Naive thymus-derived CD4-positive, alpha-beta T cell (primary cell): ENCODE data around the gene TBC1D9B. TPM values are rescaled to one million over a fixed set of nuclear protein-coding genes. Genes with fewer than 3 reads are reported as not detected.
"Not testable (repeated sequence)": the region's sequence is repeated elsewhere in the genome, so short reads cannot be mapped to it uniquely, and the experiment has no call there.

Experiments
- ATAC-seq: fragments of 150-1000 bp; cut with Tn5 transposase; 2 replicates; pipeline ENCODE4 v1.10.0; 2021; ENCODE audit warnings: mild to moderate bottlenecking, moderate library complexity
- CTCF ChIA-PET: fragments of 350-600 bp; sonication (Branson Sonifier 250); formaldehyde crosslinking; loops from one replicate; lab custom pipeline; 2021; ENCODE audit warnings: antibody characterized with exemption; lab: Charles Lee
- POLR2A ChIA-PET: fragments of 350-600 bp; sonication (Branson Sonifier 250); formaldehyde crosslinking; loops from one replicate; lab custom pipeline; 2021; ENCODE audit warnings: antibody characterized with exemption, inconsistent platforms; lab: Charles Lee
- DNase-seq, 9 donors: peaks; one replicate each; pipeline versions ENCODE4 v3.0.0 to v3.0.0-alpha.2; 2020 to 2022; ENCODE audit warnings: mixed read lengths in 1 of 9
- H3K27ac ChIP-seq: one replicate; pipeline ENCODE4 v1.7.0; 2013; ENCODE audit warnings: mild to moderate bottlenecking, low read depth, low read length, moderate library complexity
- H3K27me3 ChIP-seq, 2 donors: one replicate each; pipeline ENCODE4 v1.7.0; 2013; ENCODE audit warnings: low read length in 2 of 2, mild to moderate bottlenecking in 2 of 2, moderate library complexity in 2 of 2; ENCODE audit not compliant: control insufficient read depth in 2 of 2, insufficient read depth in 2 of 2
- H3K36me3 ChIP-seq, 3 experiments: 1 replicate in 2 of 3; 2 replicates in 1 of 3; pipeline ENCODE4 v1.7.0; 2013; ENCODE audit warnings: low read length in 3 of 3, mild to moderate bottlenecking in 3 of 3, moderate library complexity in 1 of 3; ENCODE audit not compliant: insufficient read depth in 3 of 3, control insufficient read depth in 2 of 3
- H3K4me1 ChIP-seq, 2 donors: one replicate each; pipeline ENCODE4 v1.7.0; 2013; ENCODE audit warnings: low read length in 2 of 2, mild to moderate bottlenecking in 2 of 2, moderate library complexity in 1 of 2; ENCODE audit not compliant: control insufficient read depth in 2 of 2, insufficient read depth in 2 of 2
- H3K4me3 ChIP-seq: 2 replicates; pipeline ENCODE4 v1.7.0; 2013; ENCODE audit warnings: mild to moderate bottlenecking, low read length
- H3K9me3 ChIP-seq, 3 experiments: 1 replicate in 2 of 3; 2 replicates in 1 of 3; pipeline ENCODE4 v1.7.0; 2013; ENCODE audit warnings: low read length in 3 of 3; ENCODE audit not compliant: control insufficient read depth in 2 of 3
- H3K27ac Mint-ChIP-seq, 9 donors: one replicate each; pipeline ENCODE4 v1.8.0; 2020 to 2022; ENCODE audit warnings: mixed read lengths in 9 of 9, mild to moderate bottlenecking in 8 of 9, moderate library complexity in 5 of 9, inconsistent platforms in 2 of 9
- H3K27me3 Mint-ChIP-seq, 5 donors: one replicate each; pipeline ENCODE4 v1.8.0; 2021 to 2022; ENCODE audit warnings: mixed read lengths in 5 of 5, mild to moderate bottlenecking in 1 of 5
- H3K36me3 Mint-ChIP-seq, 5 donors: one replicate each; pipeline ENCODE4 v1.8.0; 2020 to 2022; ENCODE audit warnings: mixed read lengths in 5 of 5, mild to moderate bottlenecking in 3 of 5, inconsistent platforms in 1 of 5
- H3K4me1 Mint-ChIP-seq, 7 donors: one replicate each; pipeline ENCODE4 v1.8.0; 2020 to 2022; ENCODE audit warnings: mixed read lengths in 7 of 7, mild to moderate bottlenecking in 3 of 7, inconsistent platforms in 1 of 7
- H3K4me3 Mint-ChIP-seq, 10 donors: one replicate each; pipeline ENCODE4 v1.8.0; 2020 to 2022; ENCODE audit warnings: mild to moderate bottlenecking in 10 of 10, mixed read lengths in 10 of 10, moderate library complexity in 6 of 10, inconsistent platforms in 2 of 10
- H3K9me3 Mint-ChIP-seq, 11 donors: one replicate each; pipeline ENCODE4 v1.8.0; 2020 to 2022; ENCODE audit warnings: mixed read lengths in 11 of 11, mild to moderate bottlenecking in 4 of 11, inconsistent platforms in 1 of 11, moderate library complexity in 1 of 11
- intact Hi-C, 2 donors: fragments of 100-400 bp; cut with micrococcal nuclease; formaldehyde crosslinking; loops; one replicate each; pipeline ENCODE4 v1.15.1; 2023
- polyA plus RNA-seq, 2 donors: library from polyadenylated mRNA; unstranded; fragments of 300-500 nt; fragmentation: Illumina TruSeq; gene quantifications; one replicate each; pipeline ENCODE4 v1.2.3, GENCODE V29; 2021
- total RNA-seq, 6 experiments: library from RNA in 5 of 6; stranded (reverse) in 5 of 6; gene quantifications; 1 replicate in 5 of 6; 2 replicates in 1 of 6; pipeline ENCODE4 v1.2.3 and lab custom pipeline; 2021 to 2026

TBC1D9B gene
- total and polyA plus RNA-seq, 7 experiments from 2014 or later: 19.3 to 117 (median 79.6) TPM

DNA sequence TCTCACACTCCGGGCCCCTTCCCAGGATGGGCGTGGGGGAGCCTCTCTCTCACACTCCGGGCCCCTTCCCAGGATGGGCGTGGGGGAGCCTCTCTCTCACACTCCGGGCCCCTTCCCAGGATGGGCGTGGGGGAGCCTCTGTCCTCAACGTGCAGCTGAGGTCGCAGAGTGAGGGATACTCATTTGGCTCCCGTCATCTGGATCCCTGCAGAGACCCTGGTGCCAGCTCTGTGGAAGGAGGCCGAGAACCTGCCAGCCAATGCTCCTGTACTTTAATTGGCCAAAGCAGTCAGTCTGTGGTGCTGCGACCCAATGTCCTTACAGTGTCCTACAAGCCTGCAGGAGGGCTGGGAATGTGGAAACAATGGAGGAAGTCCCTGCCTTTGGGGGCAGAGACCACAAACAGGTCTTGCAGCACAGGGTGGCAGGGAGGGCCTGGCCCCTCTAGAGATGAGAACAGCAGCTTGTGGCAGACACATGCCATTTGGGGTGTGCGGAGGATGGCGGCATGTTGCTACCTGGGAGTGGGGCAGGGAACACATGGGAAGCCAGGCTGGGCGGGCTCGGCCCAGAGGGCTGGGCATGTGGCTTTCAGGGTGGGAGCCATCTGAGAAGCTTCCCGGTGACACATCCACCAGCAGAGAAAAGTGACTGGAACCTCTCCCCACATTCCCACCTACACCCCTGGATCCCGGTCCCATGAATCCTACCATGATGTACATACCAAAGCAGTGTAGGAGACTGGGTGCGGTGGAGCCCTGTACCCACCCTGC lies 35.5 kb downstream of the TBC1D9B start:
- H3K4me3 Mint-ChIP-seq: no peak overlapping the region
- Histone ChIP-seq H3K27me3 (no peaks in the 10 kb centered on the region), H3K27ac (no peak overlapping the region), H3K36me3 (peaks cover 0 to 74% (median 15%) of the 10 kb centered on the region in 3 experiments), H3K4me3 (no peak overlapping the region), H3K4me1 (no peaks in the 10 kb centered on the region), H3K9me3 (no peaks in the 10 kb centered on the region)
- peaks cover 0 to 2% (median 0%) of the 10 kb centered on the region in 7 donors for H3K4me1 Mint-ChIP-seq
- peaks cover 0 to 1% (median 0%) of the 10 kb centered on the region in 11 donors for H3K9me3 Mint-ChIP-seq
- no peak overlapping the region for H3K27ac Mint-ChIP-seq
- CTCF ChIA-PET: no interaction called here
- H3K27me3 Mint-ChIP-seq: no peaks in the 10 kb centered on the region
- ATAC-seq: no peak
- POLR2A ChIA-PET: interaction anchor here (0.5 kb wide), 1 partner anchor 113 kb away, joined by 3 read pairs; no protein-coding TSS in a partner anchor
- no peak for DNase-seq
- H3K36me3 Mint-ChIP-seq: peaks cover 0 to 20% (median 8%) of the 10 kb centered on the region in 5 donors
- intact Hi-C loops: no loop called here

GRCh38 chr5:179871533-179871932 lies 36.2 kb downstream of the TBC1D9B start:
- H3K36me3 ChIP-seq: peaks cover 0 to 79% (median 15%) of the 10 kb centered on the region in 3 experiments

GRCh38 chr5:179870952-179871351 lies 36.7 kb downstream of the TBC1D9B start:
- Mint-ChIP-seq H3K27ac (peak overlapping the region in 1 of 9 donors; percentile 70), H3K36me3 (peaks cover 0 to 19% (median 8%) of the 10 kb centered on the region in 5 donors), H3K4me1 (peaks cover 0 to 2% (median 0%) of the 10 kb centered on the region in 7 donors), H3K27me3 (no peaks in the 10 kb centered on the region), H3K9me3 (peaks cover 0 to 1% (median 0%) of the 10 kb centered on the region in 11 donors), H3K4me3 (no peak overlapping the region)
- no peak overlapping the region for H3K4me3 ChIP-seq
- H3K4me1 ChIP-seq: no peaks in the 10 kb centered on the region
- H3K27me3 ChIP-seq: no peaks in the 10 kb centered on the region
- POLR2A ChIA-PET: interaction anchor here (0.9 to 1.1 kb wide), 2 partner anchors 11 to 105 kb away, joined by 3 read pairs; no protein-coding TSS in a partner anchor
- intact Hi-C loops: no loop called here
- no peaks in the 10 kb centered on the region for H3K9me3 ChIP-seq
- ATAC-seq (no peak), DNase-seq (no peak)
- H3K27ac ChIP-seq: no peak overlapping the region
- CTCF ChIA-PET: interaction anchor here (1.0 kb wide), 1 partner anchor 38 kb away, joined by 3 read pairs; no protein-coding TSS in a partner anchor
- H3K36me3 ChIP-seq: peaks cover 0 to 77% (median 11%) of the 10 kb centered on the region in 3 experiments

More at GRCh38 chr5:179871533-179871932, 36.2 kb downstream of the TBC1D9B start:
- H3K4me3 Mint-ChIP-seq, H3K27me3 Mint-ChIP-seq, H3K27me3 ChIP-seq, H3K9me3 Mint-ChIP-seq, ATAC-seq, H3K4me1 Mint-ChIP-seq, H3K27ac Mint-ChIP-seq, DNase-seq, H3K4me3 ChIP-seq, H3K4me1 ChIP-seq, H3K27ac ChIP-seq, intact Hi-C loops, H3K9me3 ChIP-seq: not testable (repeated sequence)
- CTCF ChIA-PET: interaction anchor here (1.0 kb wide), 1 partner anchor 37 kb away, joined by 3 read pairs; no protein-coding TSS in a partner anchor
- H3K36me3 Mint-ChIP-seq: peaks cover 0 to 23% (median 8%) of the 10 kb centered on the region in 5 donors
- POLR2A ChIA-PET: interaction anchor here (0.9 to 1.1 kb wide), 2 partner anchors 11 to 106 kb away, joined by 3 read pairs; no protein-coding TSS in a partner anchor

GRCh38 chr5:179870403-179870903 lies 37.2 kb downstream of the TBC1D9B start:
- peaks cover 0 to 73% (median 11%) of the 10 kb centered on the region in 3 experiments for H3K36me3 ChIP-seq
- no peak overlapping the region for H3K4me3 ChIP-seq
- ChIA-PET POLR2A (interaction anchor here (0.6 to 1.1 kb wide), 3 partner anchors 12 to 105 kb away, joined by 3 to 5 read pairs (median 3); no protein-coding TSS in a partner anchor), CTCF (interaction anchor here (1.0 kb wide), 1 partner anchor 38 kb away, joined by 3 read pairs; no protein-coding TSS in a partner anchor)
- DNase-seq: no peak
- no peak overlapping the region for H3K27ac Mint-ChIP-seq
- H3K4me1 ChIP-seq: no peaks in the 10 kb centered on the region
- H3K4me1 Mint-ChIP-seq: peaks cover 0 to 2% (median 0%) of the 10 kb centered on the region in 7 donors
- H3K27me3 ChIP-seq: no peaks in the 10 kb centered on the region
- H3K27ac ChIP-seq: no peak overlapping the region
- peaks cover 0 to 19% (median 8%) of the 10 kb centered on the region in 5 donors for H3K36me3 Mint-ChIP-seq
- intact Hi-C loops: no loop called here
- H3K27me3 Mint-ChIP-seq: no peaks in the 10 kb centered on the region
- H3K9me3 ChIP-seq: no peaks in the 10 kb centered on the region
- peak; percentile 29 for ATAC-seq
- peaks cover 0 to 1% (median 0%) of the 10 kb centered on the region in 11 donors for H3K9me3 Mint-ChIP-seq
- no peak overlapping the region for H3K4me3 Mint-ChIP-seq

GRCh38 chr5:179869641-179870402 lies 37.9 kb downstream of the TBC1D9B start:
- Histone ChIP-seq H3K27me3 (no peaks in the 10 kb centered on the region), H3K36me3 (peaks cover 0 to 73% (median 11%) of the 10 kb centered on the region in 3 experiments), H3K4me3 (no peak overlapping the region), H3K9me3 (no peaks in the 10 kb centered on the region), H3K4me1 (no peaks in the 10 kb centered on the region), H3K27ac (no peak overlapping the region)
- DNase-seq (no peak), ATAC-seq (no peak)
- Mint-ChIP-seq H3K36me3 (peaks cover 3 to 19% (median 8%) of the 10 kb centered on the region in 5 donors), H3K4me3 (no peak overlapping the region), H3K9me3 (peaks cover 0 to 1% (median 0%) of the 10 kb centered on the region in 11 donors), H3K27ac (no peak overlapping the region), H3K4me1 (peaks cover 0 to 3% (median 0%) of the 10 kb centered on the region in 7 donors), H3K27me3 (no peaks in the 10 kb centered on the region)
- POLR2A ChIA-PET: interaction anchor here (0.6 kb wide), 1 partner anchor 59 kb away, joined by 5 read pairs; no protein-coding TSS in a partner anchor
- intact Hi-C loops: no loop called here
- CTCF ChIA-PET: no interaction called here

- intact Hi-C loops: no loop called here
- Histone ChIP-seq H3K36me3 (peaks cover 0 to 71% (median 11%) of the 10 kb centered on the region in 3 experiments), H3K27ac (no peak overlapping the region), H3K4me3 (no peak overlapping the region), H3K27me3 (no peaks in the 10 kb centered on the region), H3K4me1 (no peaks in the 10 kb centered on the region), H3K9me3 (no peaks in the 10 kb centered on the region)
- Mint-ChIP-seq H3K9me3 (peaks cover 0 to 1% (median 0%) of the 10 kb centered on the region in 11 donors), H3K27me3 (no peaks in the 10 kb centered on the region), H3K4me1 (peaks cover 0 to 3% (median 0%) of the 10 kb centered on the region in 7 donors), H3K27ac (no peak overlapping the region), H3K36me3 (peaks cover 4 to 19% (median 8%) of the 10 kb centered on the region in 5 donors), H3K4me3 (no peak overlapping the region)
- ChIA-PET CTCF (no interaction called here), POLR2A (no interaction called here)
- DNase-seq (no peak), ATAC-seq (no peak)
These were observed 38.6 kb downstream of the TBC1D9B start for GRCh38 chr5:179869101-179869500.
